ENCODE results near the gene RESP18. TPM values are rescaled to one million over a fixed set of nuclear protein-coding genes. Genes with fewer than 3 reads are reported as not detected.
"Not testable (repeated sequence)": the region's sequence is repeated elsewhere in the genome, so short reads cannot be mapped to it uniquely, and the experiment has no call there.

Gene RESP18
- total RNA-seq, 1 experiment from 2014 or later = not detected

DNA sequence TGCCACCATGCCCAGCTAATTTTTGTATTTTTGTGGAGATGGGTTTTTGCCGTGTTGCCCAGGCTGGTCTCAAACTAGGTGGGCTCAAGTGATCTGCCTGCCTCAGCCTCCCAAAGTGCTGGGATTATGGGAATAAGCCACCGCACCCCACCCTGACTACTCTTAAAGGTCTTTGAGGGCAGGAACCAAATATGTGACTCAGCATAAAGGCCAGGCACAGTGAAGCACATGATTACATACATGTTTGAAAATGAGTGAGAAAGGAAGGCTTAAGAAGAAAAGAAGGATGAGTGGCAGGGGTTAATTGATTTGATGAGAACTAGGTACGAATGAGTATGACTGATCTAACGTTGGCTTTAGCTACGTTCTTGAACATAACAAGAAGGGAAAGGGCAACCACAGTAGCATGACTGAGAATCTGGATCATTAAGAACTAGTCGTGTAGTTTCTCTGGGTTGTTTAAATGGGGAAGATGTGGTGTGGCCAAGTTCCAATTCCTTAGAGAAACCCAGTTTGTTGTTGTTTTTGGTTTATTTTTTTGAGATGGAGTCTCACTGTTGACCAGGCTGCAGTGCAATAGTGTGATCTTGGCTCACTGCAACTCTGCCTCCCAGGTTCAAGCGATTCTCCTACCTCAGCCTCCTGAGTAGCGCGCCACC lies 6.8 kb downstream of the RESP18 start:
- no peak for DNase-seq (ENCODE audit: low spot score)

DNA sequence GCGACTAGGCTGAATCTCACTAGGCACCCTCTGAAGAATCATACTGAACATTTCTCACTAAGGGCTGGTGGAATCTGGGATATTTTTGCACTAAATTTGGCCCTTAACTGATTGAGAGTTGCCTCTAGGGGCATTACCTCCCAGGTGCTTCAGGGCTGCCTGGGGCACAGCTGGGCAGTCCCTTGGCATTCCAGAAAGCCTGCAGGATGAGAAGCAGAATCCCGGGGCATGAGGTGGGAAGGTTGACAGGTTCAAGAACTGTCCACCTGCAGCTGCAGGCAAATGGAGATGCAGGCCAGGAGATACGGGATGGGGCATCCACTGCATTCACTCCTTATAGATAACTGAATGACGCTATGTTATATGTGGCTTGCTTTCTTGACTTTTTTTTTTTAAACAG lies 7.4 kb downstream of the RESP18 start:
- no peak for DNase-seq (ENCODE audit: low spot score)

DNA sequence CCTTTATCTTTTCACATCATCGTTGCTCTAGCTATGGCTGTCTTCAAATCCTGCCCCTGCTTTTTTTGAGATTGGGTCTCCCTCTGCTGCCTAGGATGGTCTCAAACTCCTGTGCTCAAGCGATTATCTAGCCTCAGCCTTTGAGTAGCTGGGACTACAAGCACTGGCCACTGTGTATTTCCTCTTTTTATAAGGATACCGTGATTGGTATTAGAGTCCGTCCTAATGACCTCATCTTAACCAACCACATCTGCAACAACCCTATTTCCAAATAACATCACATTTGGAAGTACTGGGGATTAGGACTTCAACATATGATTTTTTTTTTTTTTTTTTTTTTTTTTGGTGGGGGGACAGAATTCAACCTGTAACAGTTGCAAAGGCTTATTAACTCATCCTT lies 9.1 kb downstream of the RESP18 start:
- no peak for DNase-seq (ENCODE audit: low spot score)

GRCh38 chr2:219314804-219315468 lies 17.6 kb downstream of the RESP18 start:
- DNase-seq (ENCODE audit: low spot score) = peak; percentile 22

DNA sequence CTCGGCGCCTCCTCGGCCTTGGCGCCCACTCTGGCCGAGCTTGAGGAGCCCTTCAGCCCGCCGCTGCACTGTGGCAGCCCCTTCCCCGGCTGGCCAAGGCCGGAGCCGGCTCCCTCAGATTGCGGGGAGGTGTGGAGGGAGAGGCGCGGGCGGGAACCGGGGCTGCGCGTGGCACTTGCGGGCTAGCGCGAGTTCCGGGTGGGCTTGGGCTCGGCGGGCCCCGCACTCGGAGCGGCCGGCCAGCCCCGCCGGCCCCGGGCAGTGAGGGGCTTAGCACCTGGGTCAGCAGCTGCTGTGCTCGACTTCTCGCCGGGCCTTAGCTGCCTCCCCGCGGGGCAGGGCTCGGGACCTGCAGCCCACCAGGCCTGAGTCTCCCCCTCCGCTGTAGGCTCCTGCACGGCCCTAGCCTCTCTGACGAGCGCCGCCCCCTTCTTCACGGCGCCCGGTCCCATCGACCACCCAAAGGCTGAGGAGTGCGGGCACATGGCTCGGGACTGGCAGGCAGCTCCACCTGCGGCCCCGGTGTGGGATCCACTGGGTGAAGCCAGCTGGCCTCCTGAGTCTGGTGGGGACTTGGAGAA lies 19.8 kb downstream of the RESP18 start:
- not testable (repeated sequence) for DNase-seq (ENCODE audit: low spot score)

DNA sequence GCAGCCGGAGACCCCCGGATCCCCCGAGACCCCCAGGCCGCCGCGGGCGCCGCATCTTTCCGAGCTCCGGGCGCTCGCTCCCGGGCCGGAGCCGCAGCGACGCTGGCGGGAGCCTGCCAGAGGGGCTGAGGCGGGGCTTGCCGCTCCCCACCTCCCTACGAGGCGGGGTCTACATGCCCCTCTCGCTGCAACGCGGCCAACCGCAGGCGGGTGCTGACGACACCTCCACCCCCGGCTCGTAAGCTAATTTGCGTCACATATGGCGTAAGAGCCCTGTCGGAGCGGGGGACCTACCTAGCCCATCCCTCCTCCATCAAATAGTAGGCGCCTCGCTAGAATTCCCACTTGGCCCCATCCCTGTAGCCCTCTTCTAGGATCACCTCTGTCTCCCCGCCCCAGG lies 23.3 kb downstream of the RESP18 start, which contains the start of gene PTPRN:
PTPRN (minus strand) TSS at position 124 of the 400 bp plus-strand sequence; CDS start at position 55, 69 bp downstream.
- peak; percentile 35 for DNase-seq (ENCODE audit: low spot score)

- DNase-seq (ENCODE audit: low spot score) = peak; percentile 77
These were observed 24.1 kb downstream of the RESP18 start for GRCh38 chr2:219308142-219309101.

DNA sequence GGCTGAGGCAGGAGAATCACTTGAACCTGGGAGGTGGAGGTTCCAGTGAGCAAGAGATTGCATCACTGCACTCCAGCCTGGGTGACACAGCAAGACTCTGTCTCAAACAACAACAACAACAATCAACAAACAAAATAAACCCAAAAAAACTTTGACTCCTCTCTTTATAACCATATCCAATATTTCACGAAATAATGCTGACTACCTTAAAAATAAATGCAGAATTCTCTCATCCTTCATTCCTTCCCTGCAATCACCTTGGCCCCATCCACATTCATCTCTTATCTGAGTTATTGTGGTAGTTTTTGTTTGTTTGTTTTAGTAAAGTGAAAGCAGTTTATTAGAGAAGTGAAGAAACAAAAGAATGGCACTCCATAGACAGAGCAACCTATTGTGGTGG lies 26.5 kb downstream of the RESP18 start:
- no peak for DNase-seq (ENCODE audit: low spot score)

GRCh38 chr2:219304223-219304622 lies 28.3 kb downstream of the RESP18 start:
- no peak for DNase-seq (ENCODE audit: low spot score)

- no peak for DNase-seq (ENCODE audit: low spot score)
These were observed 30.1 kb downstream of the RESP18 start for GRCh38 chr2:219302412-219302968.

- DNase-seq (ENCODE audit: low spot score) = no peak
These were observed 32.5 kb downstream of the RESP18 start for GRCh38 chr2:219300022-219300421.

- no peak for DNase-seq (ENCODE audit: low spot score)
These were observed 33.2 kb downstream of the RESP18 start for GRCh38 chr2:219299372-219299760.

DNA sequence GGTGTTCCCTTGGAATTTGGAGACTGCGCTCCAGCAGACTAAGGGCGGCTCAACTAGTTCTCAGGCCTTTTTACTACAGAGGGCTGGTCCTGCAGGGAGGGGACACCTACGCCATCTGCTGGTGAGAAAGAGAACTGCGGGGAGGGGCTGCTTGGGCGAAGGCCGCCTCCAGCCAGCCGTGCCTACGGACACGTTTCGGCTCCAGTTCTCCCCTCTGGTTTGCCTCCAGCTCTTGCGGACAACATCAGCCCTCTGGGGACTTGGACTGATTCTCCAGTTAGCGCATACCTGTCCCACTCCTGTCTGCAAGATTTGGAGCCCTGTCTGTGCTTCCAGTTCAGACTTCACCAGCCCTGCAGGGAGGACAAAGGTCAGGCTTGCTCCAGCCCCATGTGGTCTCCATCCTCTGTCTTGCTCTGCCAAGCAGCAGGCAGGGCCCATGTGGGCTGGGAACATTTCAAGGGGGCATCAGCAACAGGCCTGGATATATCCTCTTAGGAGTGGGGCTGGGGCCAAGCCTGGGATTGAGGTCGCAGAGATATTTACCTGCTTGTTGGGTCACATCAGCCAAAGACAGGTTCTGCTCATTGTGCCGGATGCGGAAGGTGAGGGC lies 33.7 kb downstream of the RESP18 start:
- peak; percentile 71 for DNase-seq (ENCODE audit: low spot score)

DNA sequence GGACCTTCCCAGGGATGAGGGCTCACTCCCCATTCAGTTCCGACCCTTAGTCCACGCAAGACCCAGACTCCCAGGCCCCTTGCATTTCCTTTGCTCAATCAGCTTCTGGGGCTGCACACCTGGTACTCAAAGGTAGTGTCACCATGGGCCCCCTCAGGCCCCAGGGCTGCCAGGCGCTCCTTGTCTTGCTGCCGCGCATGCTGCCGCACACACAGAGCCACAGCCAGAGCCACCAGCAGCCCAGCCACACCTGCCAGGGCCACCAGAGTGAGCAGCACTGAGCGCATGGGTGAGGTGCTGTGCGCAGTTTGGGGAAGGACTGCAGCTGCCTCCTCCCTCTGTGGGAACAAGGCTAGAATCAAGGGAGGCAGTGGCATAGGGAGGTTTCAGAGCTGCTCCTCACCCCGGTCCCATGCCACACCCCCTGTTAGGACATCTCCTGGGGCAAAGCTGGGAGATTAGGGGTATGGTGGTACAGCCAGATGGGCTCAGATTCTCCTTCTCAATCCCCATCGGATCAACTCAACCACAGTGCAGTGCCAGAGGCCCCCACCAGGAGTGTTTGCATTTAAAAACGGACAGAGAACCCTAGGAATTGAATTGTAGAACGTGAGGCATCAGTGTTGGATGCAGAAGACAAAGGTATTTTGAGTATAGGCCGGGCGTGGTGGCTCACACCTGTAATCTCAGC lies 34.6 kb downstream of the RESP18 start:
- DNase-seq (ENCODE audit: low spot score) = no peak

DNA sequence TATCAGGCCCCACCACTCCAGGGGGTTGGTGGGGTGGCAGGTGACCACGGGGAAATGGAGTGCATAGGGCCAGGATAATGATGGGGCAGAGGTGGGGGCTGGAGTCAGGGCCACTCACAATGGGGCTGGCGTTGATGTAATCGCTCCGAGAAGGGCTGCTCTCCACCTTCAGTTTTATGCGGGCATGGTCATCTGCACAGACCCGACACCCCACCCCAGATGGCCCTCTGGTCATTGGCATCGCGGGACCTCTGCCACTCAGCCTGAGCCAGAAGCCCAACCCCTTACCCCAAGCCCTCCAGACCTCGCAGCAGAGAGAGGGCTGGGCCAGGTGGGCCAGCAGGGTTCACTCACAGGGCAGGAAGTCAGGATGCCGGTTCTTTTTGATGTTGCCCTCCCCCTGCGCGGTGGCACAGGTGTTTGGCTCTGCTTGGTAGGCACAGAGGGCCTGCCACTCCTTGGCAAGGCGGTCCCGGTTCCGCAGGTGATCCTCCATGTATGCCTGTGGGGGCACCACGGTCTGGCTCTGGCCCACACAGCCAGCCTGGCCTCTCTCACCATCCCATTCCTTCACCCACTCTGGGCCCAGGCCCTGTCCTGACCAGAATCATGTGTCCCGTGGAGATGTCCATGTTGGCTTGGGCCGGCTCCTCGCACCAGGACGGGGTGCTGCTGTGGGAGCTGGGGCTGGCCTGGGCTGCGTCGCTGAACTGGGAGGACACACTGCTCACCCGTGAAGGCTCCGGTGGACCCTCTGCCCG lies 35.7 kb downstream of the RESP18 start:
- DNase-seq (ENCODE audit: low spot score) = no peak

- no peak for DNase-seq (ENCODE audit: low spot score)
These were observed 36.4 kb downstream of the RESP18 start for GRCh38 chr2:219296142-219296541.

DNA sequence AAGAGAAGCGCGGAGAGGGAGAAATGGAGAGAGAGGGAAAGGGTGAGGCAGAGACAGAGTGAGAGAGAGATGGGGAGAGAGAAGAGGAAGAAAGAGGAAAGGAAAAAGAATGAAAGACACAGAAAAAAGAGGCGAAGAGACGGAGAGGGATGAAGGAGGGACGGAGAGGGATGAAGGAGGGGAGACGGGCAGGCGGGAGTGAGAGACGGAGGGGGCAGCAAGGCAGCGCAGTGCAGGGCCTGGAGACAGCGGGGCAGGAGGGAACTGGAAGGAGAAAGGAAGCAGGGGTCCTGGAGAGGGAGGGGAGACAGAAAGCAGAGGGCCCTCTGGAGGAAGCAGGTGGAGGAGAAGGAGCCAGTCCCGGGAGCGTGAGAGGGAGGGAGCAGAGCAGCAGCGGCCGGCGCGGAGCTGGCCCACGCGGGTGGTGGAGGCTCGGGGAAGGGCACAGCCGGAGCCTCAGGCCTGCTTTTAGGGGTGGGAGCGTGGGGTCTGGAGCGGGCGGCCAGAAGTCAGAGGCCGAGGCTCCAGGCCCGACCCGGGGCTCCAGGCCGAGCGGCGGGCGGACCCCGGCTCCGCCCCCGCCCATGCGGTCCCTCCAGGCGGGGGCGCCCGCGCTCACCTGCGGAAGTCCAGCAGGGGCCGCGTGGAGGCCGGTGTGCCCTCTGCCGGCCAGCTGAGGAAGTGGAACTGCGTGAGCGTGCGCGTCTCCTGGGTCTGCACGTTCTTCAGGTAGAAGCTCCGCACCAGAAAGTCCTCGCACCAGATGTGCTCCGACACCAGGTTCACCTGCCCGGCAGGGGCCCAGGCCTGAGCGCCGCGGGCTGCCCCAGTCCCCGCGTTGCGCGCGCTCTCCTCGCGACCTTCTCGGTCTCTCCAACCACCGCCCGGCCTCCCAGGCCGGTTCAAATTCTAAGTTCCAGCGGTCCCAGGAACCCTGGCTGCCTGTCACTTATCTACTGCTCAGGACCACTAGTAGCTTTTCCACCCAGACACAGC lies 37.9 kb downstream of the RESP18 start:
- DNase-seq (ENCODE audit: low spot score) = peak; percentile 62

- no peak for DNase-seq (ENCODE audit: low spot score)
These were observed 38.8 kb downstream of the RESP18 start for GRCh38 chr2:219293736-219294231.
